Esophagus muscularis mucosa (tissue), 4 donors: ENCODE data around the gene MFSD2B.

Source experiments
- CTCF ChIP-seq, 3 experiments: fragments of 200-600 bp in 2 of 3; fragments of 450-650 bp in 1 of 3; sonication (generic) in 2 of 3; IDR thresholded peaks; one replicate each; pipeline ENCODE4 v1.5.1; 2017 to 2019; ENCODE audit warnings: antibody characterized with exemption in 3 of 3, mild to moderate bottlenecking in 2 of 3, moderate library complexity in 1 of 3
- EP300 ChIP-seq: sonication (generic); formaldehyde crosslinking; IDR thresholded peaks from one replicate; pipeline ENCODE4 v1.6.1; 2017; ENCODE audit warnings: antibody characterized with exemption
- POLR2A ChIP-seq: fragments of 450-650 bp; IDR thresholded peaks from one replicate; pipeline ENCODE4 v1.6.1; 2017; ENCODE audit warnings: antibody characterized with exemption, moderate library complexity, mild to moderate bottlenecking, low read depth

DNA sequence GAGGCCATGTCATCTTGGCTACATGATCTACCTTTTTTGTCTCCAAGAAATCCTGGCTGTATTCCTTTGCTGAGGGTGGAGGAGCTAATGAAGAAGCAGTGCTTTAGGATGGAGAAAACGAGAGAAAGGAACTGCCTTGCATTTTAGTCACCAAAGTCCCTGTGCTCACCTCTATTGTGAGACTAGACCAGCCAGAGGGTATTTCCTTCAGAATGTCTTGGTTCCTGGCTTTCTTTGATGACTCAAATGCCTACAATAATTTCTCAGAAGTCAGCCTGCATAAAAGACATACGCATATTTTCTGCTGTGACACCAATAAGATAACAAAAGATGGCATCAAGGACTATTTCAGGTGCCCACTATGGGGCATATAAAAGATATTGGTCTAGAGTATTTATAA lies 55.5 kb downstream of the MFSD2B start:
- no peak for TF ChIP-seq POLR2A
- no peak for TF ChIP-seq EP300
- TF ChIP-seq CTCF (IDR thresholded peaks at IDR 0.05) = no peak
